GM12865 (cell line): ENCODE measurements around the gene TACR1.

Experiments used
- DNase-seq: peaks from one replicate; pipeline ENCODE4 v3.0.0; 2010; ENCODE audit warnings: low read depth
- H3K4me3 ChIP-seq: 2 replicates; pipeline ENCODE4 v1.5.1; 2011; ENCODE audit warnings: mild to moderate bottlenecking, low read depth, low read length, control low read depth
- CTCF ChIP-seq: IDR thresholded peaks from 2 replicates; pipeline ENCODE4 v1.5.1; 2011; ENCODE audit warnings: low read length, control low read depth, low read depth, inconsistent platforms; ENCODE audit not compliant: insufficient read depth; ENCODE audit errors: missing control alignments

The TACR1 gene

GRCh38 chr2:75211266-75211770 is 12.0 kb upstream of the TACR1 start:
- H3K4me3 ChIP-seq, result no peak overlapping the region
- no peak for TF ChIP-seq CTCF
- no peak for DNase-seq

- no peak for DNase-seq
- no peak for TF ChIP-seq CTCF
- H3K4me3 ChIP-seq, result no peak overlapping the region
Measured at GRCh38 chr2:75210409-75210808, 11.1 kb upstream of the TACR1 start.

GRCh38 chr2:75208738-75209137 is 9.4 kb upstream of the TACR1 start:
- no peak for TF ChIP-seq CTCF
- no peak for DNase-seq
- H3K4me3 ChIP-seq, result no peak overlapping the region

GRCh38 chr2:75204833-75205232 is 5.5 kb upstream of the TACR1 start:
- no peak for DNase-seq
- no peak for TF ChIP-seq CTCF
- H3K4me3 ChIP-seq, result no peak overlapping the region

GRCh38 chr2:75202359-75202758 is 3.0 kb upstream of the TACR1 start:
- no peak for DNase-seq
- TF ChIP-seq CTCF, result no peak
- no peak overlapping the region for H3K4me3 ChIP-seq

- H3K4me3 ChIP-seq, result peak overlapping the region; percentile 25
- TF ChIP-seq CTCF, result no peak
- DNase-seq, result peak; percentile 25
Measured at GRCh38 chr2:75200140-75201096, 1.1 kb upstream of the TACR1 start.
